ENCODE results near the gene CEL.

The CEL gene

DNA sequence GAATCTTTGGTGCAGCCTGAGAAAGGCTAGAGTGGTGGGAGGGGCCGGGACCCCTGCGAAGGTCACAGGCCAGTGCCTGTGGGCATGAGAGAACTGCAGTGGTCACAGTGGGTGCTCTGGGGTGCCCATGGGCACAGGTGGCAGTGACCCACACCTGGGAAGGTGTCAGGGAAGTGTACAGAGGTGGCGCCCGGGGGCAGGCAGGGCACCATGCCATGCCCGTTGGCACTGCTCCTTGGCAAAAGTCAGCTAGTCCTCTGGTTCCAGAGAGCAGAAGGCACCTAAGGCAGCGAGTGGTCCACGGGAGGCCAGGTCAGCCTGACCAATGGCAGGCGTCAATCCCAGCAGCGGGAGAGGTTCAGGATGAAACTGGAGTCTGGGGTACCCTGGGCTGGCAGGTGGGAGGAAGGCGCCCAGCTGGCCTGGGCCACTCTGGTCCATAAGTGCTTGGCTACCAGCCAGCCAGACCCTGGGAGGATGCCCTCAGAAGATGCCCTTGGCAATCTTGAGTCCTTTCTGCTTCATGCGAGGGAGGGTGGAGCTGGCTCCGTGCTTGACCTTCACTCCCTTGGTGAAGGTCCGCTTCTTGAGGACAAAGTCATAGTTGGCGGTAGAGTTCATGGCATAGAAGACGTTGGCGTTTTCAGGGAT lies 36.4 kb downstream of the CEL start:
- TF ChIP-seq, protein P1, sequence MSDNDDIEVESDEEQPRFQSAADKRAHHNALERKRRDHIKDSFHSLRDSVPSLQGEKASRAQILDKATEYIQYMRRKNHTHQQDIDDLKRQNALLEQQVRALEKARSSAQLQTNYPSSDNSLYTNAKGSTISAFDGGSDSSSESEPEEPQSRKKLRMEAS (IDR thresholded peaks at IDR 0.05): no peak
- TF ChIP-seq TCF12 (IDR thresholded peaks at IDR 0.05; ENCODE audit: low read depth): no peak
- TF ChIP-seq, protein P2, sequence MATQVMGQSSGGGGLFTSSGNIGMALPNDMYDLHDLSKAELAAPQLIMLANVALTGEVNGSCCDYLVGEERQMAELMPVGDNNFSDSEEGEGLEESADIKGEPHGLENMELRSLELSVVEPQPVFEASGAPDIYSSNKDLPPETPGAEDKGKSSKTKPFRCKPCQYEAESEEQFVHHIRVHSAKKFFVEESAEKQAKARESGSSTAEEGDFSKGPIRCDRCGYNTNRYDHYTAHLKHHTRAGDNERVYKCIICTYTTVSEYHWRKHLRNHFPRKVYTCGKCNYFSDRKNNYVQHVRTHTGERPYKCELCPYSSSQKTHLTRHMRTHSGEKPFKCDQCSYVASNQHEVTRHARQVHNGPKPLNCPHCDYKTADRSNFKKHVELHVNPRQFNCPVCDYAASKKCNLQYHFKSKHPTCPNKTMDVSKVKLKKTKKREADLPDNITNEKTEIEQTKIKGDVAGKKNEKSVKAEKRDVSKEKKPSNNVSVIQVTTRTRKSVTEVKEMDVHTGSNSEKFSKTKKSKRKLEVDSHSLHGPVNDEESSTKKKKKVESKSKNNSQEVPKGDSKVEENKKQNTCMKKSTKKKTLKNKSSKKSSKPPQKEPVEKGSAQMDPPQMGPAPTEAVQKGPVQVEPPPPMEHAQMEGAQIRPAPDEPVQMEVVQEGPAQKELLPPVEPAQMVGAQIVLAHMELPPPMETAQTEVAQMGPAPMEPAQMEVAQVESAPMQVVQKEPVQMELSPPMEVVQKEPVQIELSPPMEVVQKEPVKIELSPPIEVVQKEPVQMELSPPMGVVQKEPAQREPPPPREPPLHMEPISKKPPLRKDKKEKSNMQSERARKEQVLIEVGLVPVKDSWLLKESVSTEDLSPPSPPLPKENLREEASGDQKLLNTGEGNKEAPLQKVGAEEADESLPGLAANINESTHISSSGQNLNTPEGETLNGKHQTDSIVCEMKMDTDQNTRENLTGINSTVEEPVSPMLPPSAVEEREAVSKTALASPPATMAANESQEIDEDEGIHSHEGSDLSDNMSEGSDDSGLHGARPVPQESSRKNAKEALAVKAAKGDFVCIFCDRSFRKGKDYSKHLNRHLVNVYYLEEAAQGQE (IDR thresholded peaks at IDR 0.05; ENCODE audit: low read depth): no peak
- no peak for TF ChIP-seq RAD21 (IDR thresholded peaks at IDR 0.05; ENCODE audit: low read depth)

DNA sequence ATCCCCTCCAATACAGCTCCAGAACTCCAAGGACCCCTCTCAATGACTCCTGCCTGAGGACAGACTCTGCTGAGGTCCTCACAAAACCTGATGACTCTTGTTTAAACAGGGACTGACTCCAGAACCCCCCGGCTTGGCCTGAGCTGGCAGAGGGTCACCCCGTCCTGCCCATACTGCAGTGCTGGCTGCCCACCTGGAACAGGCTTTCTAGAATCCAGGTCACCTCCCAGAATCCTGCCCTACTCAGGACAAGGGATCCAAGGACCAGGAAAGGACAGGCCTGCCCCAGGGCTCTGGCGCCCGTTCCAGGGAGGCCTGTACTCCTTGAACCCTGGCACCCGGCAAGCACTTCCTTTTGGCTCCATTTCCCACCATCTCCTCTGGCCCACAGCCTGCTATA lies 37.1 kb downstream of the CEL start:
- TF ChIP-seq, protein P2 (IDR thresholded peaks at IDR 0.05; ENCODE audit: low read depth): no peak
- TF ChIP-seq FOXM1 (IDR thresholded peaks at IDR 0.05; ENCODE audit: borderline replicate concordance, low read depth) (no peak), NFIC (IDR thresholded peaks at IDR 0.05) (no peak), CEBPB (IDR thresholded peaks at IDR 0.05) (no peak), EP300 (IDR thresholded peaks at IDR 0.05; ENCODE audit: borderline replicate concordance) (no peak), EGR1 (IDR thresholded peaks at IDR 0.05) (no peak), TCF12 (IDR thresholded peaks at IDR 0.05; ENCODE audit: low read depth) (no peak)
- TF ChIP-seq, protein P3, sequence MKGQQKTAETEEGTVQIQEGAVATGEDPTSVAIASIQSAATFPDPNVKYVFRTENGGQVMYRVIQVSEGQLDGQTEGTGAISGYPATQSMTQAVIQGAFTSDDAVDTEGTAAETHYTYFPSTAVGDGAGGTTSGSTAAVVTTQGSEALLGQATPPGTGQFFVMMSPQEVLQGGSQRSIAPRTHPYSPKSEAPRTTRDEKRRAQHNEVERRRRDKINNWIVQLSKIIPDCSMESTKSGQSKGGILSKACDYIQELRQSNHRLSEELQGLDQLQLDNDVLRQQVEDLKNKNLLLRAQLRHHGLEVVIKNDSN (IDR thresholded peaks at IDR 0.05): no peak

DNA sequence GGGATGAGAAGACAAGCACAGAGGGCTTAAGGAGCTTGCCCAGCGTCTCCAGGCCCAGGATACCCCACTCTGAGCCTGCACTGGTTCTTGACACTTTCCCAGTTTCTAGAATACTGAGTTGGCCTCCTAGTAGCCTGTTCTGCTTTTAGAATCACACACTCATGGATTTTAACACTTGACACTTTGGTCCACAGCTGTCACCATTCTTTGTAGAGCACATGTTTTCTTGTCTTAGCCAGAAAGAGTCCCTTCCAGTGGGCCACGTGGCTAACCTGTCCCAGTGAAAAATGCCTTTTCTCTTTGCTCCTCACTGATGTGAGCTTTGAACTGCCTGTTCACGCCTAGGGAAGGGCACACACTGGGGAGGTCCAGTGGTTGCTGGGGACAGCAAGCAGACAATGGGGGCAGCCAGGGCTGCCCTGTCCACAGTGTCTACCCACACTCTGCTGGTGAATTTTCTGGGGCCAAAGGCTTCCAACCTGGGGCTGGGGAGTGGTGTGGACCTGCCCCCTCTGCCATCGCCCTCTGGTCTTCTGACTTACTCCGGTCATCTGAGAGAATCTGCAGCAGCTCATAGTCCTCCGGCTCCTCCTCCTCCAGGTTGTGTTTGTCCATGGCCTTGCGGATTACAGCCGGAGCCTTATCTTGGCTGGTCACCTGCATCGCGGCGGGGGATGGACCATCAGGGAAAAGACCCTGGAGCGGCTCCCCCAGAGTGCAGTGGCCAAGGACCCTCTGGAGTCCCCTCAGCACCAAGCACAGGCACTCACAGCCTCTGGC lies 38.1 kb downstream of the CEL start:
- TF ChIP-seq EGR1 (IDR thresholded peaks at IDR 0.05) (no peak), CREB1 (IDR thresholded peaks at IDR 0.05; ENCODE audit: low read depth) (no peak), TAF1 (IDR thresholded peaks at IDR 0.05; ENCODE audit: low read depth) (no peak), FOXM1 (IDR thresholded peaks at IDR 0.05; ENCODE audit: borderline replicate concordance, low read depth) (no peak), RAD21 (IDR thresholded peaks at IDR 0.05; ENCODE audit: low read depth) (no peak), TCF12 (IDR thresholded peaks at IDR 0.05; ENCODE audit: low read depth) (no peak), YY1 (IDR thresholded peaks at IDR 0.05; ENCODE audit: low read depth) (no peak), CEBPB (IDR thresholded peaks at IDR 0.05) (no peak), EP300 (IDR thresholded peaks at IDR 0.05; ENCODE audit: borderline replicate concordance) (no peak)
- TF ChIP-seq, protein P3 (IDR thresholded peaks at IDR 0.05): no peak

DNA sequence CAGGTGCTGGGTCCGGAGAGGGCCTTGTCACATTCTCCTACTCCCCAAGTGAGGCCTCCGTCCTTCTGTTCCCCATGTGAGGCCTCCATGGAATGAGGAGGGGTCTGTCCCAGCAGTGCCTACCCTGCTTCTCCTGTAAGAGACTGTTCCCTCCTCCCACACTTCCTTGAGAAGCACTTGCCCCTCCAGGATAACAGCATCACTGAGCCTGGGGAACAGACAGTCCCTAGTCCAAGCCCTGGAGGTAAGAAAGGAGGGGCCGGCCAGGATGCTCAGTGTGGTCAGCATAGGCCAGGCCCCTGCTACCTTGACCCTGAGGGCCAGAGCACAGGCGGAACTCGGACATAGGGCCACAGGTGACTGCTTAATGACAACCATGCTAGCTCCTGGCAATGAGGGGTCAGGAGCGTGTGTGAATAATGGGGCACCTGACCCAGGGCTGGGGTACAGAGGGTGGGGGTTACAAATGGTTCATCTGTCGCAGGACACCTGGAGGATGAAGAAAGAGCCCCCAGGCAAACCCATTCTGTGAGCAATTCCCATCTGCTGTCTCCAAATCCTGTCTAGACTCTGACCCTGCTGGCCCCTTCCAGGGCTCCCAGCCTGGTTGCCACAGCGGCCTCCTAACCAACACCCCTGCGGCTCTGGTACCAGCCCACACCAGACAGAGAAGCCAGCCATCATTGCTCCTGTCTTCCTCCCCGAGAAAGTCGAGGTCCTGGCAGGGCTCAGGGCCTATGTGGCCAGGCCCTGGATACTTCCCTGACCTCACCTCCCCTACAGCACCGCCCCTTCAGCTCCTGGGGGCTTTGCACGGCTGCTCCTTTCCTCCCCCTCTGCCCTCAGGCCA lies 39.0 kb downstream of the CEL start:
- no peak for TF ChIP-seq ZBTB7A (IDR thresholded peaks at IDR 0.05; ENCODE audit: low read depth)
- TF ChIP-seq CEBPB (IDR thresholded peaks at IDR 0.05): no peak
- TF ChIP-seq, protein P3 (IDR thresholded peaks at IDR 0.05): no peak
- TF ChIP-seq, protein P2 (IDR thresholded peaks at IDR 0.05; ENCODE audit: low read depth): no peak
- TF ChIP-seq EP300 (IDR thresholded peaks at IDR 0.05; ENCODE audit: borderline replicate concordance): no peak
- TF ChIP-seq FOXM1 (IDR thresholded peaks at IDR 0.05; ENCODE audit: borderline replicate concordance, low read depth): no peak
- TF ChIP-seq RAD21 (IDR thresholded peaks at IDR 0.05; ENCODE audit: low read depth): no peak
- no peak for TF ChIP-seq CREB1 (IDR thresholded peaks at IDR 0.05; ENCODE audit: low read depth)
- TF ChIP-seq, protein P1 (IDR thresholded peaks at IDR 0.05): no peak
- TF ChIP-seq TEAD4 (IDR thresholded peaks at IDR 0.05): no peak
- no peak for TF ChIP-seq EGR1 (IDR thresholded peaks at IDR 0.05)
